SU-DHL-6 (cell line): Measurements from ENCODE around the gene TMEM225B.

Source experiments
- EZH2phosphoT487 ChIP-seq: fragments of 200-600 bp; sonication (generic), shearing (Covaris generic); conservative IDR thresholded peaks from 2 replicates; pipeline ENCODE4 v1.6.1; 2018; ENCODE audit warnings: mild to moderate bottlenecking, antibody characterized with exemption, low read length, moderate library complexity, mixed read lengths
- TF ChIP-seq, protein P1 (sequence below): fragments of 200-600 bp; sonication (generic); IDR thresholded peaks from one replicate; pipeline ENCODE4 v1.5.1; 2017; ENCODE audit warnings: antibody characterized with exemption, mild to moderate bottlenecking, low read length, moderate library complexity; ENCODE audit not compliant: insufficient read depth, poor library complexity, severe bottlenecking

DNA sequence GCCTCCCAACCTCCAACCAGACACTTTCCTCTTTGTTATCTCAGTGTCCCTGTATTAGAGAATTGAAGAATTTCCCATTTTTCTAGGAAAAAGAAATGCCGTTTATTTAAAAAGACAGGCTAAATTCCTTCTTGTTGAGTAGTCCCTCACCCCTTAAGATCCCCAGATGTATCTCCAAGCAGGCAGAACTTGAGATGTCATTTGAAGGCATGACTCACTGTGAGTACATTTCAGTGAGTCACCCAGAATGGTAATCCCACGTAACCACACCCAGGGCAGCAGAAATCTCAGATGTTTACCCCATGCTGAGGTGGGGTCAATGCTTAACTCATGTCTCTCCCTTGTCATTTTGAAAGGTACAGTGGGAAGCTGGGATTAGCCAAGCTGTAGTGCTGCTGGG is 35.2 kb upstream of the TMEM225B start:
- TF ChIP-seq, protein P1, sequence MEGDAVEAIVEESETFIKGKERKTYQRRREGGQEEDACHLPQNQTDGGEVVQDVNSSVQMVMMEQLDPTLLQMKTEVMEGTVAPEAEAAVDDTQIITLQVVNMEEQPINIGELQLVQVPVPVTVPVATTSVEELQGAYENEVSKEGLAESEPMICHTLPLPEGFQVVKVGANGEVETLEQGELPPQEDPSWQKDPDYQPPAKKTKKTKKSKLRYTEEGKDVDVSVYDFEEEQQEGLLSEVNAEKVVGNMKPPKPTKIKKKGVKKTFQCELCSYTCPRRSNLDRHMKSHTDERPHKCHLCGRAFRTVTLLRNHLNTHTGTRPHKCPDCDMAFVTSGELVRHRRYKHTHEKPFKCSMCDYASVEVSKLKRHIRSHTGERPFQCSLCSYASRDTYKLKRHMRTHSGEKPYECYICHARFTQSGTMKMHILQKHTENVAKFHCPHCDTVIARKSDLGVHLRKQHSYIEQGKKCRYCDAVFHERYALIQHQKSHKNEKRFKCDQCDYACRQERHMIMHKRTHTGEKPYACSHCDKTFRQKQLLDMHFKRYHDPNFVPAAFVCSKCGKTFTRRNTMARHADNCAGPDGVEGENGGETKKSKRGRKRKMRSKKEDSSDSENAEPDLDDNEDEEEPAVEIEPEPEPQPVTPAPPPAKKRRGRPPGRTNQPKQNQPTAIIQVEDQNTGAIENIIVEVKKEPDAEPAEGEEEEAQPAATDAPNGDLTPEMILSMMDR, result no peak
- no peak for TF ChIP-seq EZH2phosphoT487
